SU-DHL-6 (cell line): ENCODE data around the gene MLANA.

ENCODE experiments used
- EZH2phosphoT487 ChIP-seq: fragments of 200-600 bp; sonication (generic), shearing (Covaris generic); conservative IDR thresholded peaks from 2 replicates; pipeline ENCODE4 v1.6.1; 2018; ENCODE audit warnings: mild to moderate bottlenecking, antibody characterized with exemption, low read length, moderate library complexity, mixed read lengths
- TF ChIP-seq, protein P1 (sequence below): fragments of 200-600 bp; sonication (generic); IDR thresholded peaks from one replicate; pipeline ENCODE4 v1.5.1; 2017; ENCODE audit warnings: antibody characterized with exemption, mild to moderate bottlenecking, low read length, moderate library complexity; ENCODE audit not compliant: insufficient read depth, poor library complexity, severe bottlenecking

- TF ChIP-seq, protein P1, sequence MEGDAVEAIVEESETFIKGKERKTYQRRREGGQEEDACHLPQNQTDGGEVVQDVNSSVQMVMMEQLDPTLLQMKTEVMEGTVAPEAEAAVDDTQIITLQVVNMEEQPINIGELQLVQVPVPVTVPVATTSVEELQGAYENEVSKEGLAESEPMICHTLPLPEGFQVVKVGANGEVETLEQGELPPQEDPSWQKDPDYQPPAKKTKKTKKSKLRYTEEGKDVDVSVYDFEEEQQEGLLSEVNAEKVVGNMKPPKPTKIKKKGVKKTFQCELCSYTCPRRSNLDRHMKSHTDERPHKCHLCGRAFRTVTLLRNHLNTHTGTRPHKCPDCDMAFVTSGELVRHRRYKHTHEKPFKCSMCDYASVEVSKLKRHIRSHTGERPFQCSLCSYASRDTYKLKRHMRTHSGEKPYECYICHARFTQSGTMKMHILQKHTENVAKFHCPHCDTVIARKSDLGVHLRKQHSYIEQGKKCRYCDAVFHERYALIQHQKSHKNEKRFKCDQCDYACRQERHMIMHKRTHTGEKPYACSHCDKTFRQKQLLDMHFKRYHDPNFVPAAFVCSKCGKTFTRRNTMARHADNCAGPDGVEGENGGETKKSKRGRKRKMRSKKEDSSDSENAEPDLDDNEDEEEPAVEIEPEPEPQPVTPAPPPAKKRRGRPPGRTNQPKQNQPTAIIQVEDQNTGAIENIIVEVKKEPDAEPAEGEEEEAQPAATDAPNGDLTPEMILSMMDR, result no peak
- no peak for TF ChIP-seq EZH2phosphoT487
These were observed 57.2 kb downstream of the MLANA start for GRCh38 chr9:5947912-5948311.
